WTC11 (cell line): ENCODE data around the gene NPAS3. TPM values are rescaled to one million over a fixed set of nuclear protein-coding genes. Genes with fewer than 3 reads are reported as not detected.

ENCODE experiments used
- ATAC-seq: fragments of 200-7000 bp; cut with Tn5 transposase; 2 replicates; pipeline ENCODE4 v1.10.0; 2021; ENCODE audit warnings: mild to moderate bottlenecking, moderate library complexity
- CTCF ChIA-PET: fragments of 300-600 bp; sonication (Branson Sonifier 250); formaldehyde crosslinking; loops from one replicate; lab custom pipeline; 2021; ENCODE audit warnings: antibody characterized with exemption; lab: Charles Lee
- POLR2A ChIA-PET: fragments of 350-600 bp; sonication (Branson Sonifier 250); formaldehyde crosslinking; loops from one replicate; lab custom pipeline; 2021; ENCODE audit warnings: antibody characterized with exemption; lab: Charles Lee
- DNase-seq: peaks from one replicate; pipeline ENCODE4 v3.0.0; 2021; ENCODE audit warnings: low spot score
- H3K27ac Mint-ChIP-seq: 2 replicates; pipeline ENCODE4 v1.8.0; 2021; ENCODE audit warnings: mixed read lengths
- H3K27me3 Mint-ChIP-seq: 2 replicates; pipeline ENCODE4 v1.8.0; 2021; ENCODE audit warnings: low read depth, mild to moderate bottlenecking, moderate library complexity, mixed read lengths
- H3K36me3 Mint-ChIP-seq: 2 replicates; pipeline ENCODE4 v1.8.0; 2021; ENCODE audit warnings: mixed read lengths
- H3K4me1 Mint-ChIP-seq: 2 replicates; pipeline ENCODE4 v1.8.0; 2022; ENCODE audit warnings: mixed read lengths
- H3K4me3 Mint-ChIP-seq: 2 replicates; pipeline ENCODE4 v1.8.0; 2021; ENCODE audit warnings: mild to moderate bottlenecking, moderate library complexity, mixed read lengths
- H3K9me3 Mint-ChIP-seq: 2 replicates; pipeline ENCODE4 v1.8.0; 2021; ENCODE audit warnings: mixed read lengths
- ARID4B ChIP-seq: sonication (generic); formaldehyde crosslinking; IDR thresholded peaks from 2 replicates; pipeline ENCODE4 v1.8.0; 2023; ENCODE audit warnings: missing genetic modification reagents, mild to moderate bottlenecking, borderline replicate concordance
- ATF1 ChIP-seq: sonication (generic); formaldehyde crosslinking; IDR thresholded peaks from 2 replicates; pipeline ENCODE4 v1.8.1; 2023; ENCODE audit warnings: mild to moderate bottlenecking, moderate library complexity, missing genetic modification reagents
- ATF6 ChIP-seq: sonication (generic); formaldehyde crosslinking; IDR thresholded peaks from 2 replicates; pipeline ENCODE4 v1.8.1; 2023; ENCODE audit warnings: mild to moderate bottlenecking, missing genetic modification reagents
- E2F5 ChIP-seq: sonication (generic); formaldehyde crosslinking; IDR thresholded peaks from 2 replicates; pipeline ENCODE4 v1.8.1; 2022; ENCODE audit warnings: mild to moderate bottlenecking, moderate library complexity, missing genetic modification reagents
- ESRRA ChIP-seq: sonication (generic); formaldehyde crosslinking; IDR thresholded peaks from 2 replicates; pipeline ENCODE4 v1.8.1; 2022; ENCODE audit warnings: mild to moderate bottlenecking, missing genetic modification reagents, borderline replicate concordance
- ETV6 ChIP-seq: sonication (generic); formaldehyde crosslinking; IDR thresholded peaks from 2 replicates; pipeline ENCODE4 v1.8.1; 2022; ENCODE audit warnings: mild to moderate bottlenecking, missing genetic modification reagents
- GABPB1 ChIP-seq: sonication (generic); formaldehyde crosslinking; IDR thresholded peaks from 2 replicates; pipeline ENCODE4 v1.8.1; 2023; ENCODE audit warnings: mild to moderate bottlenecking, missing genetic modification reagents
- HMGA2 ChIP-seq: fragments of 250-450 bp; sonication (Bioruptor Pico); IDR thresholded peaks from 2 replicates; pipeline ENCODE4 v1.4.0; 2021; ENCODE audit warnings: mild to moderate bottlenecking, moderate library complexity
- IRF2 ChIP-seq: sonication (generic); formaldehyde crosslinking; IDR thresholded peaks from 2 replicates; pipeline ENCODE4 v1.8.0; 2022; ENCODE audit warnings: low read depth, missing genetic modification reagents, borderline replicate concordance
- NR1H2 ChIP-seq: sonication (generic); formaldehyde crosslinking; IDR thresholded peaks from 2 replicates; pipeline ENCODE4 v1.9.0; 2021; ENCODE audit warnings: mild to moderate bottlenecking, moderate library complexity, missing genetic modification reagents
- NR2C2 ChIP-seq: sonication (generic); formaldehyde crosslinking; IDR thresholded peaks from 2 replicates; pipeline ENCODE4 v1.8.0; 2022; ENCODE audit warnings: mild to moderate bottlenecking, missing genetic modification reagents
- PRDM15 ChIP-seq: sonication (generic); formaldehyde crosslinking; IDR thresholded peaks from 2 replicates; pipeline ENCODE4 v1.8.0; 2022; ENCODE audit warnings: missing genetic modification reagents
- RORB ChIP-seq: fragments of 250-450 bp; sonication (Bioruptor Pico); IDR thresholded peaks from 2 replicates; pipeline ENCODE4 v1.9.0; 2021; ENCODE audit warnings: mild to moderate bottlenecking
- SMAD3 ChIP-seq: sonication (generic); formaldehyde crosslinking; IDR thresholded peaks from 2 replicates; pipeline ENCODE4 v1.8.0; 2022; ENCODE audit warnings: missing genetic modification reagents, mild to moderate bottlenecking, borderline replicate concordance
- SOX15 ChIP-seq: fragments of 250-450 bp; sonication (Bioruptor Pico); IDR thresholded peaks from 2 replicates; pipeline ENCODE4 v1.9.0; 2021; ENCODE audit warnings: mild to moderate bottlenecking
- SP1 ChIP-seq: sonication (generic); formaldehyde crosslinking; conservative IDR thresholded peaks from 2 replicates; pipeline ENCODE4 v1.8.1; 2022; ENCODE audit warnings: missing genetic modification reagents
- USF2 ChIP-seq: sonication (generic); formaldehyde crosslinking; IDR thresholded peaks from 2 replicates; pipeline ENCODE4 v1.8.1; 2023; ENCODE audit warnings: mild to moderate bottlenecking, missing genetic modification reagents, moderate library complexity
- ZNF121 ChIP-seq: sonication (generic); formaldehyde crosslinking; IDR thresholded peaks from 2 replicates; pipeline ENCODE4 v1.8.0; 2023; ENCODE audit warnings: missing genetic modification reagents
- ZNF512 ChIP-seq: sonication (generic); formaldehyde crosslinking; IDR thresholded peaks from 2 replicates; pipeline ENCODE4 v1.8.1; 2022; ENCODE audit warnings: missing genetic modification reagents, borderline replicate concordance
- total RNA-seq: library from RNA; stranded (reverse); gene quantifications from 3 replicates; pipeline ENCODE4 v1.2.3, GENCODE V29; 2021

NPAS3 gene
- total RNA-seq, 1 experiment from 2014 or later, result 3.2 TPM

GRCh38 chr14:33692762-33693161 lies 754.1 kb downstream of the NPAS3 start (continued):
- TF ChIP-seq E2F5 (CRISPR knock-in tag) (no peak), RORB (no peak), IRF2 (CRISPR knock-in tag) (no peak), ZNF512 (CRISPR knock-in tag) (no peak)

- H3K36me3 Mint-ChIP-seq, result no peaks in the 10 kb centered on the region
- TF ChIP-seq ARID4B, result no peak
- no peak for TF ChIP-seq ESRRA (CRISPR knock-in tag)
- TF ChIP-seq GABPB1, result no peak
- no peak for TF ChIP-seq NR1H2 (CRISPR knock-in tag)
- TF ChIP-seq ZNF121, result no peak
- no peak for TF ChIP-seq SOX15 (CRISPR knock-in tag)
- no peak for TF ChIP-seq ATF1 (CRISPR knock-in tag)
- TF ChIP-seq SMAD3 (CRISPR knock-in tag), result no peak
- TF ChIP-seq ATF6 (CRISPR knock-in tag), result no peak
- TF ChIP-seq NR2C2 (CRISPR knock-in tag), result no peak
- no peak overlapping the region for H3K27ac Mint-ChIP-seq
- CTCF ChIA-PET, result interaction anchor here (0.7 to 1.6 kb wide), 2 partner anchors 17 to 70 kb away, joined by 4 to 5 read pairs; no protein-coding TSS in a partner anchor
- no peak for ATAC-seq
- H3K27me3 Mint-ChIP-seq, result no peaks in the 10 kb centered on the region
- H3K4me3 Mint-ChIP-seq, result no peak overlapping the region
- no peaks in the 10 kb centered on the region for H3K9me3 Mint-ChIP-seq
- POLR2A ChIA-PET, result interaction anchor here (0.7 kb wide), 1 partner anchor 69 kb away, joined by 7 read pairs; no protein-coding TSS in a partner anchor
- no peak for DNase-seq
- H3K4me1 Mint-ChIP-seq, result no peaks in the 10 kb centered on the region
These were observed 754.6 kb downstream of the NPAS3 start for GRCh38 chr14:33693237-33693636.

GRCh38 chr14:33696165-33696564 lies 757.5 kb downstream of the NPAS3 start:
- Mint-ChIP-seq H3K4me3 (no peak overlapping the region), H3K4me1 (no peaks in the 10 kb centered on the region), H3K27ac (no peak overlapping the region), H3K9me3 (no peaks in the 10 kb centered on the region), H3K27me3 (no peaks in the 10 kb centered on the region), H3K36me3 (no peaks in the 10 kb centered on the region)
- DNase-seq (no peak), ATAC-seq (no peak)
- ChIA-PET POLR2A (no interaction called here), CTCF (interaction anchor here (2.0 kb wide), 1 partner anchor 20 kb away, joined by 10 read pairs; no protein-coding TSS in a partner anchor)
- TF ChIP-seq ATF1 (CRISPR knock-in tag), result no peak
- no peak for TF ChIP-seq SMAD3 (CRISPR knock-in tag)
- no peak for TF ChIP-seq ZNF512 (CRISPR knock-in tag)
- TF ChIP-seq ETV6, result no peak
- TF ChIP-seq HMGA2, result no peak
- no peak for TF ChIP-seq SP1 (CRISPR knock-in tag)
- TF ChIP-seq NR2C2 (CRISPR knock-in tag), result no peak
- no peak for TF ChIP-seq USF2 (CRISPR knock-in tag)
- no peak for TF ChIP-seq PRDM15 (CRISPR knock-in tag)
